Measurements from ENCODE around the gene RNF121.

The RNF121 gene

GRCh38 chr11:71991494-71991893 is 62.6 kb downstream of the RNF121 start:
- peak; percentile 63 for DNase-seq

- no peak for DNase-seq
These were observed 63.4 kb downstream of the RNF121 start for GRCh38 chr11:71992136-71992730.

GRCh38 chr11:71994786-71995185 is 65.9 kb downstream of the RNF121 start:
- no peak for DNase-seq

- peak; percentile 97 for DNase-seq
These were observed 67.0 kb downstream of the RNF121 start for GRCh38 chr11:71995726-71996291.

- DNase-seq: no peak
These were observed 67.7 kb downstream of the RNF121 start for GRCh38 chr11:71996517-71996916.

- DNase-seq: no peak
These were observed 68.1 kb downstream of the RNF121 start for GRCh38 chr11:71996946-71997345.

- no peak for DNase-seq
These were observed 68.7 kb downstream of the RNF121 start for GRCh38 chr11:71997594-71997993.

- DNase-seq: no peak
These were observed 69.2 kb downstream of the RNF121 start for GRCh38 chr11:71998061-71998460.

- peak; percentile 54 for DNase-seq
These were observed 69.9 kb downstream of the RNF121 start, which contains the start of gene IL18BP for GRCh38 chr11:71998649-71999310. IL18BP (plus strand) TSS chr11:71998909; CDS start chr11:71999985, 1,076 bp downstream.

GRCh38 chr11:71999362-71999761 is 70.5 kb downstream of the RNF121 start:
- DNase-seq: no peak

GRCh38 chr11:71999798-72000197 is 71.0 kb downstream of the RNF121 start:
- peak; percentile 74 for DNase-seq

- no peak for DNase-seq
These were observed 71.5 kb downstream of the RNF121 start for GRCh38 chr11:72000202-72000867.

- no peak for DNase-seq
These were observed 72.4 kb downstream of the RNF121 start for GRCh38 chr11:72001285-72001684.

- DNase-seq: no peak
These were observed 73.2 kb downstream of the RNF121 start for GRCh38 chr11:72001834-72002591.

- peak; percentile 53 for DNase-seq
These were observed 74.3 kb downstream of the RNF121 start for GRCh38 chr11:72002841-72003775.

- DNase-seq: no peak
These were observed 74.9 kb downstream of the RNF121 start for GRCh38 chr11:72003776-72004171.

GRCh38 chr11:72004515-72005346 is 75.9 kb downstream of the RNF121 start:
- DNase-seq: no peak

GRCh38 chr11:72005347-72006260 is 76.8 kb downstream of the RNF121 start:
- no peak for DNase-seq

GRCh38 chr11:72006309-72007088 is 77.7 kb downstream of the RNF121 start:
- DNase-seq: no peak
